H1 (cell line): Measurements from ENCODE around the gene CEP70. TPM values are rescaled to one million over a fixed set of nuclear protein-coding genes. Genes with fewer than 3 reads are reported as not detected.

Experiments used
- GTF2F1 ChIP-seq: IDR thresholded peaks from 2 replicates; pipeline ENCODE4 v1.6.1; 2012; ENCODE audit warnings: low read depth, low read length, improper control_type of control experiment, borderline replicate concordance
- polyA plus RNA-seq, 7 experiments: library from polyadenylated mRNA; depleted of rRNA in 3 of 7; stranded (reverse) in 5 of 7; unstranded in 2 of 7; fragments of >200 nt in 5 of 7; fragments of 200-250 nt in 2 of 7; gene quantifications; 1 replicate in 5 of 7; 2 replicates in 1 of 7; 4 replicates in 1 of 7; pipeline versions ENCODE4 v1.2.1 to v1.2.3, GENCODE V29; 2011 to 2013; ENCODE audit warnings: missing spikeins in 2 of 7, mixed read lengths in 2 of 7
- total RNA-seq: library from RNA; stranded (reverse); fragmentation: NEBNext Ultra II Directional; extraction: Animal tissue kit (Norgen Biotek cat#: 25700); gene quantifications from 2 replicates; pipeline ENCODE4 v1.2.1, GENCODE V29; 2021

Gene CEP70
- total and polyA plus RNA-seq, 2 of the 8 experiments (the other 6 are each of a cell fraction or from before 2014, with no cell fraction given): 3.9 to 26.2 TPM

GRCh38 chr3:138549179-138549977 lies 44.7 kb downstream of the CEP70 start (continued):
- no peak for TF ChIP-seq GTF2F1
